ENCODE data around the gene ZDHHC24.

DNA sequence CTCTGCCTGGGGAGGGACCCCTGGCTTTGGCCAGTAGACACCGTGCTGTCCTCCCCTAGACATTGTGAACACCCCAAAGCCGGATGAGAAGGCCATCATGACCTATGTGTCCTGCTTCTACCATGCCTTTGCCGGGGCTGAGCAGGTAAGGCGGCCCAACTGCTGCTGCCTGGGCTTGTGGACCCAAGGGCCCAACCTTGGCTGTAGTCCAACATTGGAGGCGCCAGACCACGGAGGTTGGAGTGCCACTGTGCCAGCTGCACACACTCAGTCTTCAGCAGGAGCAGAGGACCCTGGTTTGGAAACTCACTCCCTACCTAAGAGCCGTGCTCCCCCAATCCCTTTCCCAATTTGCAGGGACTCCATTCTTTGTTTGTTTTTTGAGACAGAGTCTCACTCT, 10.2 kb upstream of the ZDHHC24 start:
- TF ChIP-seq GATA3 (IDR thresholded peaks at IDR 0.05; ENCODE audit: low read depth, low read length) (no peak), GATA2 (IDR thresholded peaks at IDR 0.05; ENCODE audit: low read depth, low read length) (no peak)
